Superior temporal gyrus (tissue), 1 donor: ENCODE results near the gene FES.
"Not testable (repeated sequence)": the region's sequence is repeated elsewhere in the genome, so short reads cannot be mapped to it uniquely, and the experiment has no call there.

Experiments
- DNase-seq: peaks from one replicate; pipeline ENCODE4 v3.0.0-alpha.2; 2016; ENCODE audit errors: extremely low spot score

The FES gene

DNA sequence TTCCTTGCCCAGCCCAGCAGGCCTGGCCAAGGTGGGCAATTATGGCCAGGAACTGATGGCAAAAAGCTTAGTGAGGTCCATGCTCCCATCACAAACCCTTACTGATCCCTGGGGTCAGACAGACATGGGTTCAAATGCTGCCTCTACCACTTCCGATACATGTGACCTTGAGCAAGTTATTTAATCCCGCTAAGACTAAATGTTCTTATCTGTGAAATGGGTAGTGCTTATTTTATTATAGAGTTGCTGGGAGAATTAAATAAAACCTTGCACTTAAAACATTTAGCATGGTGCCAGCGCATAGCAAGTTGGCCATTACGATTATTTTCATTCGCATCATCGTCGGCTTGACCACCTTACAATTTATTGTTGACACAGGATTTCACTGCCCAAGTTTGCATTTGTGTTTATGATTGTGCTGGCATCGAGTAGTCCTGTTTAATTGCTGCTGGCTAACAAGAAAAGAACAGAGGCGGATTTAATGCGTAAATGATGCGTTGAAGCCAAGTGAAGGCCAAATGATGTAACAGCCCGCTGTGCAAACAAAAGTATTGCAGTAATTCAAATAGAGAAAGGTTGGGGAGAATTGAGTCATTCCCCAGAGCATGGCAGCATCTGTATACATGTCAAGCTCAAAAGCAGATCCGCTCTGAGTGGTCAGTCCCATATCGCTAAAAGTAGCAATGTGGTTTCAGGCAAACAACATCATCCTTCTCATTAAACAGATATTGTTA is 23.2 kb upstream of the FES start:
- no peak for DNase-seq

DNA sequence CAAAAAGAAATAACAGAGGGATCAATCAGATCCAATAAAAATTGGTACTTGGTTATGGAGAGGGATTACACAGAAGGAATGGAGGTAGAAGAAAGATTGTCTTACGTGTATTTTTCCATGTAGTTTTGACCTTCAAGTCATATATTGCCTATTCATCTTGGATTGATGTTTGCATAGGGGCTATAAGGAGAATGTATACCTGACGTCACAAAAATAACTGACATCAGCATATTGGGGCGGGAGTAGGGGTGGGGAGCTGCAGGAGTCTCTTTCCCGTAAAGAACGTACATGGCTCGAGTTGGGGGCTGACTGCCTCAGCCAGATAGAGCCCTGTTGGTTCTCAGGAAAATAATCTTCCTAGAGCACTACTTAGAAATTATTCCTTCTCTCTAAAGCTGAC is 21.8 kb upstream of the FES start:
- no peak for DNase-seq

DNA sequence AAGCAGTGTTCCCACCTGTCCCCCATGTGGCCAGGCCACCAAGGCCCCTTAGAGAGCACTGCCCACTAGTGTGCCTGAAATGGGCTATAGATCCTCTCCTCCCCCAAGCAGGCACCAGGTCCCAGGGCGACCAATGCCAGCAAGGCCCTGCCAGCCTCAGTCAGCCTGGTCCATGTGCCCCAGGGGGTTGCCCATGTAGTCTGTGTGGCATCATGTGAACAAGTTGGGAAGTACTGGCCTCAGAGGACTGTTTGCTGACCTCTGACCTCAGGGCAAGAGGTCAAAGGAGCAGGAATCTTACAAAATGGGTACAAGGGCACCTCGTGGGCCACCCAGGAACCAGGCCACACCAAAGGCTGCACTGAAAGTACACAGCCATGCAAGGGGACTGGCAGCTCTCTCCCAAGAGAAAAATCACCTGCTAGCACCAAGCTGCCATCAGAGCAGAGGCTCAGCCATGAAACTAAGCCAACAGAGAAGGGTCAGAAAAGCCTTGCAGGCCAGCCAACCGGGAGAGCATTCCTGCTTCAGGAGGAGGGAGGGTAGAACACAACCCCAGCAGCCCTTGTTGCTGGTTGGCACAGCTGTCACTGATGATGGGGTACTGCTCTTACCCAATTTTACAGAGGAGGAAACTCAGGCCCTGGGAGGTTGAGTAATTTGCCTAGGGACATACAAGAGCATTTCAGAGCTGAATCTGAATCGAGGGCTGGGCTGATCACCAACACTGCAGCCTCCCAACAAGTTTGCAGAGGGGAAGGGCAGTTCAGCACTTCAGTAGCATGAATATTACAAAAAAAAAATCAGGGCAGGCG is 21.1 kb upstream of the FES start:
- DNase-seq, result no peak

- no peak for DNase-seq
These were observed 20.3 kb upstream of the FES start for GRCh38 chr15:90863987-90864386.

GRCh38 chr15:90864507-90864906 is 19.8 kb upstream of the FES start:
- no peak for DNase-seq

GRCh38 chr15:90865702-90866101 is 18.6 kb upstream of the FES start:
- no peak for DNase-seq

GRCh38 chr15:90866161-90866715 is 18.1 kb upstream of the FES start:
- DNase-seq, result no peak

- DNase-seq, result no peak
These were observed 17.5 kb upstream of the FES start for GRCh38 chr15:90866800-90867199.

- no peak for DNase-seq
These were observed 16.0 kb upstream of the FES start, which contains the start of gene FURIN for GRCh38 chr15:90868261-90868689. Gene FURIN (plus strand): TSS chr15:90868588. CDS start chr15:90875741, 7,153 bp downstream.

DNA sequence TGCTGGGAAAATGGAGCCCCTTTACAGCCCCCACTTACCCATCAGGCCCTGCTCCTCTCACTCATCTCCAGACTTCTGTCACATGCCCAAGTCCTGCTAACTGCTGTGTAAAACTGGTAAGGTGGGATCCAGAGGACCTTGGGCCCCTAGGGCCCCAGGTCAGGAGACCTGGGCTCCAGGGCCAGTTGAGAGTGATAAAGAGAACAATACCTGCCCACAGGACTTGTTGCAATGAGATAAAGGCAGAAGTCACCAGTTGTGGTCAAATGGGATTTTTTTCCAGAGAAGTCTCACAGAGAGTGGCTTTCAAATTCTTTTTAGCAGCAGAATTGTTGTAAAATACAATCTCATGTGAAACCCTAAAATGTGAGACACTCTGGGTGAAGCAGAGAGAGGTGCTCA is 15.2 kb upstream of the FES start:
- DNase-seq, result no peak

GRCh38 chr15:90869601-90870353 is 14.5 kb upstream of the FES start:
- DNase-seq, result no peak

- no peak for DNase-seq
These were observed 13.8 kb upstream of the FES start for GRCh38 chr15:90870354-90871138.

GRCh38 chr15:90871139-90871715 is 13.1 kb upstream of the FES start:
- DNase-seq, result no peak

GRCh38 chr15:90871716-90872485 is 12.4 kb upstream of the FES start:
- DNase-seq, result no peak

DNA sequence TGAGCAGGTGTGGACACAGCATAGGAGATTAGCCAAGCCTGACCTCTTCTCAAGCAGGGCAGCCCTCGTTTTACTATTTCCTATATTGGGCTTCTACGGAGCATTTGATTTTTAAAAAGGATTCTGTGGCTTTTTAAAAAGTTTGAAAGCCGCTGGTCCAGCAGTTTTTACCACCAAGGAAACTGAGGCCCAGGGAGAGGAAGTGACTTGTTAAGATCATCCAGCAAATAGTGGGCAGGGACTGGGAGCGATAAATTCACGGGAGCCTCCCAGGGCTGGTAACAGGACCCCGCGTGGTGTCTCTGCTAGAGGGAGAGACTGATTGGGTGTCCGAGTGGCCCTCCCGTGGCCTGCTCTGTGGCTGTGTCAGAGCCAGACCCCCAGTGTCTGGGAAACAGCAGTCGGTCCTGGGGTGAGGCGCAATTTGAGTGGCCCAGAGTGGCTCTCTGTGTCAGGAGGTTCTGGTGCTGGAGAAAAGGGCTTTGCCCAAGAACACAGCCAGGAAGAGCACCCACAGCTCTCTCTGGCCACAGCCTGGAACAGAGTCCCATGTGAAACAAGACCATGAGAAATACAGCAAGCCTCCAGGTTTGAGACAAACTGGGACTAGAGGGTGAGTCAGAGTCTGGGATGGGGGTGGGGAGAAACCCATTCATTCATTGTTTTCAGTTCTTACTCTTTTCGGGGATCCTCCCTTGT is 11.7 kb upstream of the FES start:
- DNase-seq, result no peak

DNA sequence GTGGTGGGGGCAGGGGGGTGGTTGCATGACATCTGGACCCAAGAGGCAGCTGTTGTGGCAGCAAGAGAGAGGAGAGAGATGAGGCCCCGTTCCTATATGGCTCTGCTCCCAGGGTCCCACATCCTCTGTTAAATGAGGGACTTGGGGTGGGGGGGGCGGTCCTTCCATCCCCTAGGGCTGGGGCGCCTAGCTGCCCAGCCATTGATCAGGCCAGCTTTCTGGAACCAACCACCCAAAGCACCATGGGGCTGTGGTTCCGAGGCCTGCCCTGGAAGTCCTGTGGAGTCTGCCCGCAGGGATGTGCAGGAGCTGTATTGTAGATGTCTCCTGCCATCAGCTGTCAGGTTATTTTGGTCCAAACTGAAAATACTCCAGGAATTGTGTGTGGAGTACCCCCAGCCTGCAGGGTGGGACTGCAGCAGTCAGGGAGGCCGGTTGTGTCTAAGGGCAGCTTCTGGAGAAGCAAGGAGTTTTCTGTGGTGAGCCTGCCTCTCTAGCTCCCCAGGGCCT is 10.8 kb upstream of the FES start:
- DNase-seq, result no peak

DNA sequence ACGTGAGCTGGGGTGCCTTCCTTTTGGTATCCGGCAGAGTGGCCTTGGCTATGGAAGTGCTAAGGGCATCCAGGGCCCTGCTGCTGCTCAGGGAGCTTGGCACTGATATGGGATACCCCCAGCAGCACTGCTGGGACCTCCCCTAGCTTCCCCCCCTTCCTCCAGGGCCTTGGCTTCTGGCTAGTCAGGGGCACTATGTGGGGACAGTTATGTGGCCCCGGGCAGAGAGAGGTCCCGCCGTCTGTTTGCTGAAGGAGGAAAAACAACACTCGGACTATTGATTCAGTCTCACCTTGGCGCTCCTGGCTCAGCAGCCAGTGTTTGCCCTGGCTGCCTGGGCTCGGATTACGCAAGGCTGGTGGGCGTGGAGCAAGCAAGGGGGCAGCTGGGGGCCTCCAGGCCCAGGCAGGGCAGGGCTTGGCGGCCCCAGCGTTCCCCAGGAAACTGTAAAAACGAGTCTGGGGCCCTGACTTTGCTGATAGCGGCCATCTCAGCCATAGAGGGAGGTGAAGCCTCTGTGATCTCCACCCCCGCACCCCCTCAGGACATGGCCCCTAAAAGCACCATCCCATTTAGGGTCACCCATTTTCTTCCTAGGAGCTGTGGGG is 10.2 kb upstream of the FES start:
- DNase-seq, result no peak

GRCh38 chr15:90874986-90875385 is 9.3 kb upstream of the FES start:
- DNase-seq, result not testable (repeated sequence)

DNA sequence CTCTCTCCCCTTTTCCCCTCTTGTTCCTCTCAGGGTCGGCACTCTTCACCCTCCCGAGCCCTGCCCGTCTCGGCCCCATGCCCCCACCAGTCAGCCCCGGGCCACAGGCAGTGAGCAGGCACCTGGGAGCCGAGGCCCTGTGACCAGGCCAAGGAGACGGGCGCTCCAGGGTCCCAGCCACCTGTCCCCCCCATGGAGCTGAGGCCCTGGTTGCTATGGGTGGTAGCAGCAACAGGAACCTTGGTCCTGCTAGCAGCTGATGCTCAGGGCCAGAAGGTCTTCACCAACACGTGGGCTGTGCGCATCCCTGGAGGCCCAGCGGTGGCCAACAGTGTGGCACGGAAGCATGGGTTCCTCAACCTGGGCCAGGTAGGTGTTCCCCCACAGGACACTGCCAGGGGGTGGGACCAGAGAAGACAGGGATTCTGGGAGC is 8.7 kb upstream of the FES start:
- DNase-seq, result no peak
